Gastroesophageal sphincter (tissue), 3 donors: ENCODE measurements around the gene PAX3.

Source experiments
- CTCF ChIP-seq, 4 experiments: fragments of 200-600 bp in 2 of 4; fragments of 450-650 bp in 2 of 4; sonication (generic) in 1 of 4; IDR thresholded peaks; one replicate each; pipeline ENCODE4 v1.5.1; 2017 to 2019; ENCODE audit warnings: antibody characterized with exemption in 4 of 4, mild to moderate bottlenecking in 2 of 4, moderate library complexity in 2 of 4
- POLR2AphosphoS5 ChIP-seq: sonication (generic); formaldehyde crosslinking; IDR thresholded peaks from one replicate; pipeline ENCODE4 v1.6.1; 2017; ENCODE audit warnings: antibody characterized with exemption

GRCh38 chr2:222196159-222196558, 102.6 kb downstream of the PAX3 start:
- no peak for TF ChIP-seq CTCF (IDR thresholded peaks at IDR 0.05)
- TF ChIP-seq POLR2AphosphoS5 = no peak
